Activated CD4-positive, alpha-beta T cell treated with anti-CD3 and anti-CD28 coated beads for 24 hours (primary cell): Measurements from ENCODE around the gene CFAP97D2.
"Not testable (repeated sequence)": the region's sequence is repeated elsewhere in the genome, so short reads cannot be mapped to it uniquely, and the experiment has no call there.

Experiments used
- DNase-seq, 2 donors: peaks; one replicate each; pipeline ENCODE4 v3.0.0-alpha.2; 2020; ENCODE audit warnings: low read depth in 2 of 2

CFAP97D2 gene

GRCh38 chr13:114235697-114236096, 56.6 kb downstream of the CFAP97D2 start:
- no peak for DNase-seq

DNA sequence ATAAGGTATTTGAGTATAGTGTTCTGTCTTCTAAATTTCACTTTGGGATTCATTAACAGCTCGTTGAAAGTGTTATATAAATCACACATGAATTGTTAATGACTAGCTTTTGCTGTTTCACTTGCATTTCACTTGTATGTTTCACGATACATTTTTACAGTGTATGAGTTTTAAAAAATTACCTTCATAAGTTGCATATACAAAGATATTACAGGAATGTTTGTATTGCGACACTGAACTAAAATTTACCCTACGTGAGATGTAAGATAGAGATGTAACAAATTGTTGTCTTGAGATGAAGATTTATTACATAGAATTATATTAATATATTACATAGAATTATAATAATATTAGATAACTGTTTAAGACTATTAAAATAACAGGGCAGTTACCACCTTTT, 57.2 kb downstream of the CFAP97D2 start:
- no peak for DNase-seq

GRCh38 chr13:114237415-114238112, 58.5 kb downstream of the CFAP97D2 start:
- no peak for DNase-seq

DNA sequence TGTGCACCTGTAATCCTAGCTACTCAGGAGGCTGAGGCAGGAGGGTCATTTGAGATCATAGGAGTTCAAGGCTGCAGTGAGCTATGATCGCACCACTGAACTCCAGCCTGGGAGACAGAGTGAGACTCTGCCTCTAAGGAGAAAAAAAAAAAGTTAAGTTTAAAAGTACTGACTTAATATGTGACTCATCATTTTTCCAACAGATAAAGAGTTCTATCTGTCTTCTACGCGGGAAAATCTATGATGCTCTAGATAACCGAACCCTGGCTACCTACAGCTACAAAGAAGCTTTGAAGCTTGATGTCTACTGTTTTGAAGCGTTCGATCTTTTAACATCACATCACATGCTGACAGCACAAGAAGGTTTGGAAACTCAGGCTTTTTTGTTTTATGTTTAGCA, 62.9 kb downstream of the CFAP97D2 start:
- no peak for DNase-seq

- no peak for DNase-seq
These were observed 64.9 kb downstream of the CFAP97D2 start for GRCh38 chr13:114243971-114244370.

GRCh38 chr13:114244637-114245036, 65.6 kb downstream of the CFAP97D2 start:
- no peak for DNase-seq

- no peak for DNase-seq
These were observed 69.0 kb downstream of the CFAP97D2 start for GRCh38 chr13:114248011-114248410.

DNA sequence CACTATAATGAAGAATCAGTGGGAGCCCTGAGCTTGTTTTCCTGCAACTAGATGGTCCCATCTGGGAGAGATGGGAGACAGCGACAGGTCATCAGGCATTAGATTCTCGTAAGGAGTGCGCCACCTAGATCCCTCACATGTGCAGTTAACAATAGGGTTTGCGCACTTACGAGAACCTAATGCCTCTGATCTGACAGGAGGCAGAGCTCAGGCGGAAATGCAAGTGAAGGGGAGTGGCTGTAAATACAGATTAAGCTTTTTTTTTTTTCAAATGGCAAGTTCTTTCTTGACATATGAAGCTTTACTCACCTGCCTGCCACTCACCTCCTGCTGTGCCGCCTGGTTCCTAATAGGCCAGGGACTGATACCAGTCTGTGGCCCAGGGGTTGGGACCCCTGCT, 70.0 kb downstream of the CFAP97D2 start:
- no peak for DNase-seq

DNA sequence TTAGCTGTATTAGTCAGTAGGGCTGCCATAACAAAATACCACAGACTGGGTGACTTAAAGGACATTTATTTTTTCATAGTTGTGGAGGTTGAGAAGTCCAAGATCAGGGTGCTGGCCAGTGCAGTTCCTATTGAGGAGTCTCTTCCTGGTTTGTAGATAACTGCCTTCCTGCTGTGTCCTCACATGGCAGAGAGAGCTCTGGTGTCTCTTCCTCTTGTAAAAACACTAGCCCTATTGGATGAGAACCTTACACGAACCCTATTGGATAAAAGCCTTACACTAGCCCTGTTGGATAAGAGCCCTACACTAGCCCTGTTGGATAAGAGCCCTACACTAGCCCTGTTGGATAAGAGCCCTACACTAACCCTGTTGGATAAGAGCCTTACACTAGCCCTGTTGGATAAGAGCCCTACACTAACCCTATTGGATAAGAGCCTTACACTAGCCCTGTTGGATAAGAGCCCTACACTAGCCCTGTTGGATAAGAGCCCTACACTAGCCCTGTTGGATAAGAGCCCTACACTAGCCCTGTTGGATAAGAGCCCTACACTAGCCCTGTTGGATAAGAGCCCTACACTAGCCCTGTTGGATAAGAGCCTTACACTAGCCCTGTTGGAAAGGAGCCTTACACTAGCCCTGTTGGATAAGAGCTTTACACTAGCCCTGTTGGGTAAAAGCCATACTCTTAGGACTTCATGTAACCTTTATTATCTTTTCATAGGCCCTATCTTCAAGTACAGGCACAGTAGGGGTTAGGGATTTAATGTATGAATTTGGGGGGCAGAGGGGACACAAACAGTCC, 72.8 kb downstream of the CFAP97D2 start:
- not testable (repeated sequence) for DNase-seq

DNA sequence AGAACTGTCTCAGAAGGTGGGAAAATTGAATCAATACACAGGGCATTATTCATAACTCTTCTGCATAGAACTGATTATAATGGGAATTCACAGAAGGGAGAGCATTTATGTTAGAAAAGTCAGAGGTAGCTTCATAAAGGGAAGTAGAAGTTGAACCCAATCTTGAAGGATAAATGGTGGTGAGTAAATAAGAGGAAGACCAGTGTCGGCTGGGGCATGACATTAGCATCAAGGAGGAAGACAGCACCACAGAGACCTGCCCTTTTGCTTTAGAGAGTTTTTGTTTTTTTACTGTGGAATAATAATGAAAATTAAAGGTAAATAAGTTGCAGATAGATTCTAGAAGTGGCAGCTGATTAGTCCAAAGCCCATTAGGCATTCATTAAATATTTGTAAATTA, 77.5 kb downstream of the CFAP97D2 start:
- DNase-seq = no peak

DNA sequence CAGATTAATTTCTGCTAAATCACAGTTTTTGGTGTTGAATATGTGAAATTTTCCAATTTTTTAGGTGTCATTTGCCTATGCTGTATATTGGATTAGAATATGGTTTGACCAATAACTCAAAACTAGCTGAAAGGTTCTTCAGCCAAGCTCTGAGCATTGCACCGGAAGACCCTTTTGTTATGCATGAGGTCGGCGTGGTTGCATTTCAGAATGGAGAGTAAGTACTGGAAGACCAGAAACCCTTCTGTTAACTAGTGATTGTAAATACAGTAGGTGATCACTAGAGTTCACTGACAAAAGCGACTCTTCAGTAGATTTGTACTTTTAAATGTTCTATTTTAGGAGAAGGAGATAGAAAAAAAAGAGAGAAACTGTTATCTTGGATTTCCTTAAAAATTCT, 78.0 kb downstream of the CFAP97D2 start:
- no peak for DNase-seq

- DNase-seq = no peak
These were observed 79.5 kb downstream of the CFAP97D2 start for GRCh38 chr13:114258589-114258988.

GRCh38 chr13:114259374-114259773, 80.3 kb downstream of the CFAP97D2 start:
- DNase-seq = no peak

GRCh38 chr13:114259974-114260373, 80.9 kb downstream of the CFAP97D2 start:
- DNase-seq = no peak

DNA sequence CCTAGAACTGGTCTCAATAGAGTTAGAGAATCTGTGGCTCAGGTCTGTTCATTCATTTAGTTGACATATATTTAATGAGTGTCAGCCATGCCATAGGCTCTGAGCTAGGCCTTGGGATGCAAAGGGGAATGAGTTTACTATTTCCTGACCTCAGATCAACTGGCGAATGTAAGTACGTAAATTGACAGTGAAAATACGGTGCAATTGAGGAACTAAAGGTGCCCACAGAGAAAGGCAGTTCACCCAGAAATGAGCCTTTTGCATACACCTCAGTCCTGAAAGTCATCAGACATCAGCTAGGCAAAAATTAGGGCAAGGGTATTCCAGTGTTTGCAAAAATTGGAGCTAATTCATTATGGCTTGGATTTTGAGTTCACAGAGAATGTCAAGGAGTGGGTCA, 81.8 kb downstream of the CFAP97D2 start:
- no peak for DNase-seq

- DNase-seq = no peak
These were observed 82.4 kb downstream of the CFAP97D2 start for GRCh38 chr13:114261328-114261965.

DNA sequence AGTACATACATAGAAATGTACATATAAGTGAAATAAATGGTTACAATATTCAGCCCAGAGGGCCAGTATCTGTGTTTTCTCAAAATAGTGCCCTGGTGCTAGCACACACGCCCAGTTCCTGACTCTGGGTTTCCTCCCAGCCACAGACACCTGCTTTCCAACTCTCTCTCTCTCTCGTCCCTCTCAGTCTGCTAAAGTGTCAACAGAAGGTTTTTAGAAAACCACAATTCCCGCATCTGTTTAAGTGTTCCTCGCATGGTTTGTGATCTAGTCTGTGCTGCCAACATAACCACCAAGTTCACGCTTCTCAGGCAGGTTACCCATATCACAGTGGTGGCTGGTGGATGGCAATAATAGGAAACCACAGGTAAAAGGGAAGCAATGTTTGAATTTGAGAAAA, 84.5 kb downstream of the CFAP97D2 start:
- no peak for DNase-seq

DNA sequence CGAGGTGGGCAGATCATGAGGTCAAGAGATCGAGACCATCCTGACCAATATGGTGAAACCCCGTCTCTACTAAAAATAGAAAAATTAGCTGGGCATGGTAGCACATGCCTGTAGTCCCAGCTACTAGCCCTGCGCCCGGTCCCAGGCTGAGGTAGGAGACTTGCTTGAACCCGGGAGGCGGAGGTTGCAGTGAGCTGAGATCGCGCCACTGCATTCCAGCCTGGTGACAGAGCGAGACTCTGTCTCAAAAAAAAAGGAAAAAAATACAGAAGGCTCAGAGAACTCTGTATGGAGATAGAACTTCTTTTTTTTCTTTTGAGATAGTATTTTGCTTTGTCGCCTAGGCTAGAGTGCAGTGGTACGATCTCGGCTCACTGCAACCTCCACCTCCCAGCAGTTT, 85.3 kb downstream of the CFAP97D2 start:
- not testable (repeated sequence) for DNase-seq

DNA sequence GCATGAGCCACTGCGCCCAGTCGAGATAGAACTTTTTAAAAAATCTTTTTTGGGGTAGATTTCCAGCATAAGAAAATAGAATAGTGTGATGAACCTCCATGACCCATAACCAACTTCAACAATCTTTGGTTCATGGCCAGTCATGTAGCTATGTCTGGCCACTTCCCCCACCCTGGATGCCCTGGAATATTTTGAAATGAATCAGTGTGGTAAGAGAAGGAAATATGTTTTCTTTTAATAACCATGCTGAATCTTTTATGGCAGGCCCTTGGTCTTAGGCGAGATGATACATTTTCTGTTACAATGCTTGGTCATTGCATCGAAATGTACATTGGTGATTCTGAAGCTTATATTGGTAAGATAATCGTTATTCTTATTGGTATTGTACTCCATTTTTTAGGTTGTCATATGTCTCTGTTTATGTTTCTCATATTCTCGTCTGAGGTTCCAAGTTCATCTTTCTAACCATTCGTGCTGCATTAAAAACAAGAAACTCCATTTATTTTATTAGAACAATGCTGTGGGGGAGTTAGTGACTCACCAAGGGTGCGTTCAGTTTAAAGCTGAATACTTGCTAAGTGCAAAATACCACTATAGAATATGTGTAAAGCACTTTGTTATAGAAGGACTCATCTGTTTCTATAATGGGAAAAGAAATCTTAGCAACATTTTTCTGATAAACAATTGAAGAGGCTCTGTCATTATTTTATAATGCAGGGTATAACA, 86.0 kb downstream of the CFAP97D2 start:
- DNase-seq = no peak

- DNase-seq = no peak
These were observed 87.2 kb downstream of the CFAP97D2 start for GRCh38 chr13:114266241-114266640.

DNA sequence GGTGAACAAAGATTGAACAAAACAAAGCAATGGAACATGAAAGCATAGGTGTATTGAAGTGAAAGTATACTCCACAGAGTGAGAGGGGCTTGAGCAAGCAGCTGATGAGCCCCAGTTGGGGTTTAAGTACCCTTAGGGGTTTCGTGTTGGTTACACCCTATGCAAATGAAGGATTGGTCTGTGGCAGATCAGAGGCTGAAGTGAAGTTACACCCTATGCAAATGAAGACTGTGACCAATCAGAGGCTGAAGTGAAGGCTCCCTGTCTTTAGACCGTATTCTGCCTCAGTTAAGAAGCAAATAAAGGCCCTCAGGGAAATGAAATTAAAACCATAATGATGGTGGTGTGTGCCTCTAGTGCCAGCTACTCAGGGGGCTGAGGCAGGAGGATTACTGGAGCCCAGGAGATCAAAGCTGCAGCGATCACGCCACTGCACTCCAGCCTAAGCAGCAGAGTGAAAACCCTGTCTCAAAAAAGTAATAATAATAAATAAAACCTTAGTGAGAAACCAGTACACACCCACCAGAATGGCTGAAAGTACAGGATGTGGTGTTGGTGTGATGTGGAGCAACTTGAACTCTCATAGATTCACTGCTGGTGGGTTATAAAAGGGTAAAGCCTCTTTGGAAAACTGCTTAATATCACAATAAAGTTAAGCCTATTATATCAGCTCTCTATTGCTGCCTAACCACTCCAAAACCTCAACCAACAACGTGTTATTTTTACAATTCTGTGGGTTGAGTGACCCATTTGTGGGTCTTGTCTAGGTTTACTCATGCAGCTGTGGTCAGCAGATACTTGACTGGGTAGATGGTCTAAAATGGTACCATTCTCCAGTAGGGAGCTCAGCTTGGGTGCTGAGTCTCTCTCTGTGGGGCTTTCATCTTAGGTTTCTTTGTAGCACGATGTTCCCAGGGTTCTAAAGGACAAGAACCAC, 89.6 kb downstream of the CFAP97D2 start:
- no peak for DNase-seq
